Measurements from ENCODE around the gene TBC1D2B. TPM values are rescaled to one million over a fixed set of nuclear protein-coding genes. Genes with fewer than 3 reads are reported as not detected.
"Not testable (repeated sequence)": the region's sequence is repeated elsewhere in the genome, so short reads cannot be mapped to it uniquely, and the experiment has no call there.

The TBC1D2B gene
- polyA plus RNA-seq, 3 donors = 5.9 to 53.3 (median 6.2) TPM

- WGBS (ENCODE audit: insufficient coverage) = 100% methylated on average over 2 of the region's 4 CpGs
- H4K20me1 ChIP-seq (ENCODE audit: insufficient read depth, low read length); DNase-seq; H3K4me3 Mint-ChIP-seq; H3K4me1 Mint-ChIP-seq; H3K79me2 ChIP-seq (ENCODE audit: insufficient read depth, low read length); H3K9ac ChIP-seq (ENCODE audit: insufficient read depth, low read length, poor library complexity, severe bottlenecking); H3K4me3 ChIP-seq (replicated peaks in 1 of 3; ENCODE audit: low read depth in 2 of 3, low read length in 3 of 3); H2AFZ ChIP-seq (ENCODE audit: insufficient read depth, low read depth, low read length, poor library complexity, severe bottlenecking); H3K9me3 ChIP-seq (replicated peaks in 1 of 2; ENCODE audit: control insufficient read depth in 1 of 2, insufficient read depth in 1 of 2, low read length in 2 of 2); H3K27ac Mint-ChIP-seq; H3K27ac ChIP-seq (ENCODE audit: low read depth in 1 of 2, low read length in 2 of 2); H3K9me3 Mint-ChIP-seq; H3K36me3 ChIP-seq (replicated peaks in 1 of 2; ENCODE audit: control insufficient read depth in 1 of 2, insufficient read depth in 2 of 2, low read length in 2 of 2); H3K4me1 ChIP-seq (ENCODE audit: control insufficient read depth in 1 of 2, insufficient read depth in 2 of 2, low read length in 2 of 2); H3K36me3 Mint-ChIP-seq; H3K4me2 ChIP-seq (replicated peaks; ENCODE audit: extremely low read depth, low read length, poor library complexity, severe bottlenecking); H3K27me3 ChIP-seq (ENCODE audit: control insufficient read depth in 2 of 2, insufficient read depth in 2 of 2, low read length in 2 of 2): not testable (repeated sequence)
- intact Hi-C loops (cut with micrococcal nuclease) = loop anchor here in 1 of 2 donors (10.0 kb wide), 1 partner anchor 804 kb away; no protein-coding TSS in a partner anchor
- peaks cover 8 to 18% (median 14%) of the 10 kb centered on the region in 3 donors for H3K27me3 Mint-ChIP-seq (ENCODE audit: low read depth in 3 of 3)
These were observed 106.6 kb downstream of the TBC1D2B start for GRCh38 chr15:77970813-77971360.

GRCh38 chr15:77969055-77969454 lies 108.5 kb downstream of the TBC1D2B start:
- no peak overlapping the region for H3K9ac ChIP-seq (ENCODE audit: insufficient read depth, low read length, poor library complexity, severe bottlenecking)
- peak overlapping the region in 2 of 7 donors; percentile 47 to 84 for H3K27ac Mint-ChIP-seq
- no peak for DNase-seq
- no peaks in the 10 kb centered on the region for H3K36me3 Mint-ChIP-seq
- peaks cover 0 to 2% of the 10 kb centered on the region in 2 donors for H3K27me3 ChIP-seq (ENCODE audit: control insufficient read depth in 2 of 2, insufficient read depth in 2 of 2, low read length in 2 of 2)
- H3K9me3 ChIP-seq (replicated peaks in 1 of 2; ENCODE audit: control insufficient read depth in 1 of 2, insufficient read depth in 1 of 2, low read length in 2 of 2) = no peaks in the 10 kb centered on the region
- H3K4me3 ChIP-seq (replicated peaks in 1 of 3; ENCODE audit: low read depth in 2 of 3, low read length in 3 of 3) = no peak overlapping the region
- intact Hi-C loops (cut with micrococcal nuclease) = no loop called here
- WGBS (ENCODE audit: insufficient coverage) = 100% methylated on average over 1 of the region's 2 CpGs
- peaks cover 8 to 11% (median 10%) of the 10 kb centered on the region in 3 donors for H3K27me3 Mint-ChIP-seq (ENCODE audit: low read depth in 3 of 3)
- no peak overlapping the region for H2AFZ ChIP-seq (ENCODE audit: insufficient read depth, low read depth, low read length, poor library complexity, severe bottlenecking)
- no peak for TF ChIP-seq CTCF (IDR thresholded peaks at IDR 0.05)
- no peaks in the 10 kb centered on the region for H3K4me1 ChIP-seq (ENCODE audit: control insufficient read depth in 1 of 2, insufficient read depth in 2 of 2, low read length in 2 of 2)
- H3K4me1 Mint-ChIP-seq = no peaks in the 10 kb centered on the region
- H3K27ac ChIP-seq (ENCODE audit: low read depth in 1 of 2, low read length in 2 of 2) = no peak overlapping the region
- H3K9me3 Mint-ChIP-seq = peaks cover 0 to 9% (median 5%) of the 10 kb centered on the region in 7 donors
- H3K79me2 ChIP-seq (ENCODE audit: insufficient read depth, low read length) = no peaks in the 10 kb centered on the region
- H3K4me3 Mint-ChIP-seq = no peak overlapping the region
- no peak overlapping the region for H3K4me2 ChIP-seq (replicated peaks; ENCODE audit: extremely low read depth, low read length, poor library complexity, severe bottlenecking)
- H4K20me1 ChIP-seq (ENCODE audit: insufficient read depth, low read length) = no peaks in the 10 kb centered on the region
- H3K36me3 ChIP-seq (replicated peaks in 1 of 2; ENCODE audit: control insufficient read depth in 1 of 2, insufficient read depth in 2 of 2, low read length in 2 of 2) = no peaks in the 10 kb centered on the region

All from CD14-positive monocyte (primary cell).